Activated CD4-positive, alpha-beta T cell treated with anti-CD3 and anti-CD28 coated beads for 48 hours (primary cell): ENCODE measurements around the gene DVL1.

Source experiments
- DNase-seq: peaks from one replicate; pipeline ENCODE4 v3.0.0-alpha.2; 2020

The DVL1 gene

DNA sequence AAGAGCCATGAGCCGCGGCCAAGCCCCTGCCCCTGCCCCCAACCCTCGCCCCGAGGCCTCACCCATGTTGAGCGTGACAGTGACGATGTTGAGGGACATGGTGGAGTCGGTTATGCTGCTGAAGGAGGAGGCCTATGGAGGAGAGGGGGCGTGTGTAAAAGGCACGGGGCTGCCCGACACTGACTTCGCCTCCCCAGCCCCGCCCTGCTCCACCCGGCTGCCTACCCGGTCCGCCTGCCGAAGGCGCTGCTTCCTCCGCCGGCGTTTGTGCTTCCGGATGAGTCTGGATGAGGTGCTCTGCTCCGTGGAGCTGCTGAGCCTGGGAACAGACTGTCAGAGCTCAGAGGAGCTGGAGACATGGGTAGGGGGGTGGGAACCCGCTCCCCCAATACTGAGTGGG is 9.0 kb downstream of the DVL1 start:
- no peak for DNase-seq

DNA sequence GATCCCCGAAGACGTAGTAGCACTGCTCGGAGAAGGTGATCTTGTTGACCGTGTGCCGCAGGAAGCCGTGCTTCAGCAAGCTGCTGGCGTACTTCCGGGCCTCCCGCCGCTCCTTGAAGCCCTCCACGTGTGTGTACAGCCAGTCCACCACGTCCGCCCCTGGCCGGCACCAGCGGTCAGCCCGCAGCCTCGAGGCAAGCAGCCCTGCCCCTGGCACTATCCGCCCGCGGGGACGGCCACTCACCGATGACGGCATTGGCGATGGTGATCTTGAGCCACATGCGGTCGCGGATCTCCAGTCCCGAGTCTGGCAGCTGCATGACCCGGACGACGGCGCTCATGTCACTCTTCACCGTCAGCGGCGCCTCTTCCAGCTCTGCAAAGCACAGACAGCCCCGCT is 10.9 kb downstream of the DVL1 start:
- DNase-seq = no peak

GRCh38 chr1:1337793-1338147 is 11.4 kb downstream of the DVL1 start:
- peak; percentile 66 for DNase-seq

DNA sequence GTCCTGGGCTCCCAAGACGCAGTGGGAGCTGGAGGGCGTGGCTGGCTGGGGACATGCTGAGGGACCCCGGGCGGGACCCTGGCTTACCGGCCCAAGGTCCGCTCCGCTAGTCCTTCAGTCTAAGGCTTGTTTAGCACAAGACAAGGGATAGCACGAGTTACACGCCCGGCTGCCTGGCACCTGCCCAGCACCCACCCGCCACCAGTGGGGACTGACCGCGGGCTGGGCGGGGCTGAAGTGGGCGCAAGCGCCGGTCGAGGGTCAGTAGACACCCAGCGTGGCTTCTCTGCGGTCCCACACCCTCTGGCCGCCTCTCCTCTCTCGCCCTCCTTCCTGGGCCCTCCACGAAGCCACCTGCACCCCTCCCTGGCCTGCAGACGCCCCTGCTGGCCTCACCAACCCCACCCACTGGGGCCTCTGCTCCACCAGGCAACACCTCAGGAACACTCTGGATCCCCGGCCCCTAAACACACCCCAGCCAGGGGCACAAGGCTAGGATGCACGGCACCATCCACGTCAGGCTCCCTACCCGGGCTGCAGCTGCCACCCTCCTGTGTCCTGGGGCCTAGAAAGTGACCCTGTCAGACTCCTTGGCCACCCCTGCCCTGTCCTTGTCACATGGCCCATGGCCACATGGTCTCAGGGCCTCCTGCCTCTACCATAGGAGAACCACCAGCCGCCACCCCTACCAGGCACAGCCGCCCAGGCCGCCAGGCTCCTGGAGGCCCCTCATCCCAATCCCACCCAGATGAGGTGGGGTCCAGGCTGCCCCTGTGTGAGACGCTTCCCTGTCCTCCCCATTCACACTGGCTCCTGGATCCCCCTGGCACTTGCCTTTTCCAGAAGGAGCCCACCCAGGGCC is 12.1 kb downstream of the DVL1 start:
- DNase-seq = no peak

DNA sequence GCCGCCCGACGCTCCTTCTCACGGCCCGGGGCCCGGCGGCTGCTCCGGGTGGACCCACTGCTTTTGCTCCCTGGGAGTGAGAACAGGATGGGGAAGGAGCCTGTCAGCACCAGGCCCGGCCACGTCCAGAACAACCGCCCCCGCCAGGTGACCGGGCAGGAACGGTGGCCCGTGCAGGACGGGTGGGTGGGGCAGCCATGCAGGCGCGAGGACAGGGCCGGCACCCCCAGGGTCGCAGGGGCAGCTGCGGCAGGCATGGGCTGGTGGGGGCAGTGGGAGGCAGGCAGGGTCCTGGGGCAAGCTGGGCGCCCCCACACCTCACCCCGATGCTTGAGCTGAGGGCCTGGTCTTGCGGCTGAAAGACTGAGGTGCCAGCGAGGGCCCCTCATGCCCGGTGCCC is 12.8 kb downstream of the DVL1 start:
- DNase-seq = no peak

- no peak for DNase-seq
These were observed 13.4 kb downstream of the DVL1 start for GRCh38 chr1:1335792-1336248.

- DNase-seq = no peak
These were observed 13.9 kb downstream of the DVL1 start for GRCh38 chr1:1335283-1335682.

DNA sequence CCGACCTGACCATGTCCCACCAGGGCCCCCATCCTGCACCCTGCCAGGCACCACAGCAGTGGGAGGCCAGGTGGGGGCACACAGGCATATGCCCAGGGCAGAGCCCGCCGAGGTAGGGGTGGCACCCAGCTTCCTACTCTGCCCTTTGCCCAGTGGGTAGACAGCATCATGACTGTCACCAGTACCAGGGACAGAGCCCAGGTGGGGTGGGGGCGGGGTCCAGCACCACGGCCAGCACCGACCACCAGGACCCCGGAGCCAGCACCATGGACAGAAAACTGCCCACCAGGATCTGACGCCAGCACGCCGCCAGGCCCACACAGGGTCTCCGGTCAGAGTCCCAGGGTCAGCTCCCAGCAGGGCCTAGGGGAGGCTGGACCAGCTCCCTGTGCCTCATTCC is 14.4 kb downstream of the DVL1 start:
- DNase-seq = no peak

DNA sequence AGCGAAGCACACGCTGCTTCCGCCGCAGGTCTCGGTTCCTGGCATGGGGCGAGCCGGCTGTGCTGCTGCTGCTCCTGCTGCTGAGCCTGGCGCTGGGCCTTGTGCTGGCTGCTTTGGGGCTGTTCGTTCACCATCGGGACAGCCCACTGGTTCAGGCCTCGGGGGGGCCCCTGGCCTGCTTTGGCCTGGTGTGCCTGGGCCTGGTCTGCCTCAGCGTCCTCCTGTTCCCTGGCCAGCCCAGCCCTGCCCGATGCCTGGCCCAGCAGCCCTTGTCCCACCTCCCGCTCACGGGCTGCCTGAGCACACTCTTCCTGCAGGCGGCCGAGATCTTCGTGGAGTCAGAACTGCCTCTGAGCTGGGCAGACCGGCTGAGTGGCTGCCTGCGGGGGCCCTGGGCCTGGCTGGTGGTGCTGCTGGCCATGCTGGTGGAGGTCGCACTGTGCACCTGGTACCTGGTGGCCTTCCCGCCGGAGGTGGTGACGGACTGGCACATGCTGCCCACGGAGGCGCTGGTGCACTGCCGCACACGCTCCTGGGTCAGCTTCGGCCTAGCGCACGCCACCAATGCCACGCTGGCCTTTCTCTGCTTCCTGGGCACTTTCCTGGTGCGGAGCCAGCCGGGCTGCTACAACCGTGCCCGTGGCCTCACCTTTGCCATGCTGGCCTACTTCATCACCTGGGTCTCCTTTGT is 15.5 kb downstream of the DVL1 start:
- no peak for DNase-seq

- no peak for DNase-seq
These were observed 16.3 kb downstream of the DVL1 start for GRCh38 chr1:1332774-1333480.

DNA sequence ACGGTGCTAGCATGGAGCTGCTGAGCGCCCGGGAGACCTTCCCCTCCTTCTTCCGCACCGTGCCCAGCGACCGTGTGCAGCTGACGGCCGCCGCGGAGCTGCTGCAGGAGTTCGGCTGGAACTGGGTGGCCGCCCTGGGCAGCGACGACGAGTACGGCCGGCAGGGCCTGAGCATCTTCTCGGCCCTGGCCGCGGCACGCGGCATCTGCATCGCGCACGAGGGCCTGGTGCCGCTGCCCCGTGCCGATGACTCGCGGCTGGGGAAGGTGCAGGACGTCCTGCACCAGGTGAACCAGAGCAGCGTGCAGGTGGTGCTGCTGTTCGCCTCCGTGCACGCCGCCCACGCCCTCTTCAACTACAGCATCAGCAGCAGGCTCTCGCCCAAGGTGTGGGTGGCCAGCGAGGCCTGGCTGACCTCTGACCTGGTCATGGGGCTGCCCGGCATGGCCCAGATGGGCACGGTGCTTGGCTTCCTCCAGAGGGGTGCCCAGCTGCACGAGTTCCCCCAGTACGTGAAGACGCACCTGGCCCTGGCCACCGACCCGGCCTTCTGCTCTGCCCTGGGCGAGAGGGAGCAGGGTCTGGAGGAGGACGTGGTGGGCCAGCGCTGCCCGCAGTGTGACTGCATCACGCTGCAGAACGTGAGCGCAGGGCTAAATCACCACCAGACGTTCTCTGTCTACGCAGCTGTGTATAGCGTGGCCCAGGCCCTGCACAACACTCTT is 17.0 kb downstream of the DVL1 start:
- DNase-seq = no peak

- DNase-seq = no peak
These were observed 17.9 kb downstream of the DVL1 start, which contains the start of gene TAS1R3 for GRCh38 chr1:1331068-1331965. TAS1R3 (plus strand) TSS chr1:1331280; CDS start chr1:1331346, 66 bp downstream.

DNA sequence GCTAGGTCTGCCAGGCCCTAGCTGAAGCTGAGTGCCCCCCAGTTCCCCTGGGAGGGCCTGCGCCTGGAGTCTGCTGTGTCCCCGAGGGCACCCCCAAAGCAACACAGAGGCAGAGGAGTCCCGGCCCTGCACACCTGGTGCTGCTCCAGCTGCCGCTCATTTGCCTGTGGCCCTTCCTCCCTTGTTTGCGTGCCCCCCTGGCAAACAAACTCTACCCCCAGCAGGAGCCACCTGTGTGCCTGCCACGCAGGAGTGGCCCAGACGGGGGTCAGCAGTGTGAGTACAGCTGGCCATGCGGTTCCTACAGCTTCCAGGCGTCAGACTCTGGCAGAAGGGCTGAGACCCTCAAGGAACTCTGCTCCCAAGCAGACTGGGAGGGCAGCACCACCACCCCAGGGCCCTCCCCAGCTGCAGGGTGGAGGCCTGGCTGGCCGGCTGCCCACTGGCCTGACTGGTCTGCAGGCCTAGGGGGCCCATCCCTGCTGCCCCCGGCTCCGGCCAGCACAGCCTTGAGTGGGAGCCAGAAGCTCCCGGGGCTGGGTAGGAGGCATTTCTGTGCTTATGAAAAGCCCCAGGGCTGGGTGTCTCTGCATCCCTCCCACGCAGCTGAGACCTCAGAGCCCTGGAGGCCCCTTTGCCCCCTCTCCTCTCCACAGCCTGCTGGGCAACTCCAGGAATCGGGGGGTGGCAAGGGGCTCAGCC is 18.7 kb downstream of the DVL1 start:
- DNase-seq = no peak

DNA sequence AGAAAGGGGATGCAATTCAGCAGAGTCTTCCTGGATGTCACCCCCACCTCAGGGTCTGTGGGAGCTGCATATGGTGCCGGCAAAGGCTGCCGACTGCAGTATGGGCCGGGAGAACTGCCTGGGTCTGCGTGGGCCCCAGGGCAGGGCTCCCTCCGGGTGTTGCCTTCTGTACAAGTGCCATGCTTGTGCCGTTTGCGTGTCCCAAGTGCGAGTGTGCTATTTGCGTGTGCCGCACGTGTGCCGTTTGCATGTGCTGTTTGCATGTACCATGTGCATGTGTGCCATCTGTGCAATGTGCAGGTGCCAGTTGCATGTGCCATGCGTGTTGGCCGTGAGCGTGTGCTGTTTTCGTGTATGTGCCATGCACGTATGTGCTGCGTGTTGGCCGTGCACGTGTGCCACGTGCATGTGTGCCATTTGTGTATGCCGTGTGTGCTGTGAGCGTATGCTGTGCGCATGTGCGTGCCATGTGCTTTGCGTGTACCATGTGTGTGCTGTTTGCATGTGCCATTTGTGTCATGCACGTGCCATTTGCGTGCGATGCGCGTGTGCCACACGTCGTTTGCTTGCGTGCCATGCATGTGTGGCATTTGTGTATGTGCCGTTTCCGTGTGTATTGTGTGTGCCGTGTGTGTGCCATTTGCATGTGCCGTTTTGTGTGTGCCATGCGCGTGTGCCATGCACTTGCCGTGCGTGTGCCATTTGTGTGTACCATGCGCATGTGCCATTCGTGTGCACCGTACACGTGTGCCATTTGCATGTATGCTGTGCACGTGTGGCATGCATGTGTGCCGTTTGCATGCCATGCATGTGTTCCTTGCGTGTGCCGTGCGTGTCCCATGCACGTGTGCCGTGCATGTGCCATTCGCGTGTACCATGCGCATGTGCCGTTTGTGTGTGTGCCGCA is 19.7 kb downstream of the DVL1 start:
- no peak for DNase-seq

DNA sequence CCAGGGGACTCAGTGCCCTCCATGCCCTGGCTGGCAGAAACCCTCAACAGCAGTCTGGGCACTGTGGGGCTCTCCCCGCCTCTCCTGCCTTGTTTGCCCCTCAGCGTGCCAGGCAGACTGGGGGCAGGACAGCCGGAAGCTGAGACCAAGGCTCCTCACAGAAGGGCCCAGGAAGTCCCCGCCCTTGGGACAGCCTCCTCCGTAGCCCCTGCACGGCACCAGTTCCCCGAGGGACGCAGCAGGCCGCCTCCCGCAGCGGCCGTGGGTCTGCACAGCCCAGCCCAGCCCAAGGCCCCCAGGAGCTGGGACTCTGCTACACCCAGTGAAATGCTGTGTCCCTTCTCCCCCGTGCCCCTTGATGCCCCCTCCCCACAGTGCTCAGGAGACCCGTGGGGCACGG is 21.0 kb downstream of the DVL1 start:
- no peak for DNase-seq

GRCh38 chr1:1327291-1327690 is 21.9 kb downstream of the DVL1 start:
- no peak for DNase-seq

DNA sequence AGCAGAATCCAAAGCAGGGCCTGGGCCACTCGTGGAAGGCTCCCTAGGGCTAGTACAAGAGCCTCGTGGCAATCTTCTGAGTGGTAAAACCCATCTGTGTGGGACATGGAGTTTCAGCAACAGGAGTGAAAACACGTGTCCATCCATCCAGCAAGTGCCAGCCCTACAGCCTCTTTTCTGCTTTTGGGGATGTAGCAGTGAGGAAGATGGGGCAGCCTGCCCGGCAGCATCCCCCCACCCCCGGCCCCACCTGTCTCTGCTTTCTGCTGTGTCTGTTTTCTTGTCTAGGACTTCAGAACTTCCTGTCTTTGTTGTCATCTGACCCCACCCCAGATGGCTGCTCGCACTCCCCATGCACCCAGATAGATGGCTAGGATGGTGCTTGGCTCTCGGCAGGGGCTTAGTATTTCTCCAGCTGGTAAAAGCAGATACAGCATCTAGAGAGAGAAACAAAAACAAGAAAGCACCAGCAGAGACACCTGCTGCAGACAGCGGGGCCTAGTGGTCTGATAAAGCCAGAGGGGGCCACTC is 23.1 kb downstream of the DVL1 start:
- no peak for DNase-seq

- no peak for DNase-seq
These were observed 23.7 kb downstream of the DVL1 start for GRCh38 chr1:1325288-1326074.
